Activated T-cell treated with anti-CD3 and anti-CD28 coated beads, Interleukin-2, amount 50 U/mL, for 4 hours (primary cell): ENCODE data around the gene PITPNM3. TPM values are rescaled to one million over a fixed set of nuclear protein-coding genes. Genes with fewer than 3 reads are reported as not detected.

ENCODE experiments used
- ATAC-seq, 2 donors: fragments of 200-7000 bp; cut with Tn5 transposase; one replicate each; pipeline ENCODE4 v1.10.0; 2021
- DNase-seq: peaks from one replicate; pipeline ENCODE4 v3.0.0-alpha.2; 2020
- H3K27me3 Mint-ChIP-seq: one replicate; pipeline ENCODE4 v1.8.0; 2021; ENCODE audit warnings: low read depth, mixed read lengths
- H3K36me3 Mint-ChIP-seq: one replicate; pipeline ENCODE4 v1.8.0; 2022; ENCODE audit warnings: mixed read lengths; ENCODE audit not compliant: insufficient read depth
- H3K4me1 Mint-ChIP-seq: one replicate; pipeline ENCODE4 v1.8.0; 2021; ENCODE audit warnings: low read depth, mixed read lengths
- H3K4me3 Mint-ChIP-seq: one replicate; pipeline ENCODE4 v1.8.0; 2021; ENCODE audit warnings: mild to moderate bottlenecking, moderate library complexity, mixed read lengths
- H3K9me3 Mint-ChIP-seq: one replicate; pipeline ENCODE4 v1.8.0; 2021; ENCODE audit warnings: mixed read lengths
- total RNA-seq, 3 donors: library from RNA; stranded (reverse); gene quantifications; one replicate each; pipeline ENCODE4 v1.2.1, GENCODE V29; 2021

Gene PITPNM3
- total RNA-seq, 3 donors from 2014 or later: 0.33 to 0.58 (median 0.56) TPM

DNA sequence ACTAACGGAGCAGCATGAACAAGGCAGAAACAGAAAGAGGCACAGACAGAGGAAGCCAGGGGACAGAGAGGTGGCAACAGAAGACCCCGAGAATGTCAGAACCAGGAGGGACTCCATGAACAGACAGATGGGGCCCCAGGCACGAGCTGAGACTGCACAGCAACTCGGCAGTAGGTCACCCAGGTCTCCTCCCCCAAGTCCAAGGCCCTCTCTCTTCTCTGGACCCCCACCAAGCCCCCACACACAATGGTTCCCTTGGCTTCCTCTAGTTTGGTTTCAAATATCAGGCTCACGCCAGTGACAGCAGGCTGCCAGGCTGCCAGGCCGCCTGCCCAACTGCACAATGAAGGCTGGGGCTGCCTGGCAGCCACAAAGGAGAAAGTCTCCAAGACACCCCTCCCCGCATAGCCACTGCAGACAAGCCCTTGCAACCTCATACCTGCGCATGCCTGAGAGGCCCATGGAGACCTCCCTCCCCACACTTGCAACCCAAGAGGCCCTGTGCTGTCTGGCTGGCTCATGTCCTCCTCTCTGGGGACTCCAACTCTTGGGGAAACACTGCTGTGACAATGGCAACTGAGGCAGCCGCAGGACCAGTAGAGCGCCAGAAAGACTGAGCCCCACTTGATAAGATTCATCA is 57.3 kb downstream of the PITPNM3 start:
- ATAC-seq (no peak), DNase-seq (no peak)
- H3K4me3 Mint-ChIP-seq: no peak overlapping the region
- H3K9me3 Mint-ChIP-seq: no peaks in the 10 kb centered on the region
- H3K27me3 Mint-ChIP-seq: peaks cover 4% of the 10 kb centered on the region
- H3K4me1 Mint-ChIP-seq: peaks cover 15% of the 10 kb centered on the region
- H3K36me3 Mint-ChIP-seq: no peaks in the 10 kb centered on the region

DNA sequence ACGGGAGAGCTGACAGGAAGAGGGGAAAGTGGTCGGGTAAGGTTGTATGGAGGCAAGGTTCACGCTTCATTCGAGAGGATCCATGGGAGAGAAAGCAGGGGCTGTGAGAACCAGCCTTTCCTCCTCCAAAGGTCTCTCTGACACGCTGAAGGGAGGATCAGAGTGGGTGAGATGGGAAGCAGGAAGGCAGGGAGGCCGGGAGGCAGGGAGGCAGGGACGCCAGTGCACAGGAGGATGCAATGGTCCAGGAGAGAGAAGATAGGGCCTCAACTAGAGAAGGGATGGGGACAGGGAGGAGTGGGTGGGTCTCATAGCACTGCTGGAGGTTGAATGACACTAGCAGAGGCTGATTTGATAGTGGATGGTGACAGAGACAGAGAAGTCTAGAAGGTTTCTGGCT is 58.0 kb downstream of the PITPNM3 start:
- Mint-ChIP-seq H3K36me3 (no peaks in the 10 kb centered on the region), H3K4me3 (no peak overlapping the region), H3K9me3 (no peaks in the 10 kb centered on the region), H3K4me1 (peaks cover 15% of the 10 kb centered on the region), H3K27me3 (peaks cover 4% of the 10 kb centered on the region)
- ATAC-seq (no peak), DNase-seq (no peak)

DNA sequence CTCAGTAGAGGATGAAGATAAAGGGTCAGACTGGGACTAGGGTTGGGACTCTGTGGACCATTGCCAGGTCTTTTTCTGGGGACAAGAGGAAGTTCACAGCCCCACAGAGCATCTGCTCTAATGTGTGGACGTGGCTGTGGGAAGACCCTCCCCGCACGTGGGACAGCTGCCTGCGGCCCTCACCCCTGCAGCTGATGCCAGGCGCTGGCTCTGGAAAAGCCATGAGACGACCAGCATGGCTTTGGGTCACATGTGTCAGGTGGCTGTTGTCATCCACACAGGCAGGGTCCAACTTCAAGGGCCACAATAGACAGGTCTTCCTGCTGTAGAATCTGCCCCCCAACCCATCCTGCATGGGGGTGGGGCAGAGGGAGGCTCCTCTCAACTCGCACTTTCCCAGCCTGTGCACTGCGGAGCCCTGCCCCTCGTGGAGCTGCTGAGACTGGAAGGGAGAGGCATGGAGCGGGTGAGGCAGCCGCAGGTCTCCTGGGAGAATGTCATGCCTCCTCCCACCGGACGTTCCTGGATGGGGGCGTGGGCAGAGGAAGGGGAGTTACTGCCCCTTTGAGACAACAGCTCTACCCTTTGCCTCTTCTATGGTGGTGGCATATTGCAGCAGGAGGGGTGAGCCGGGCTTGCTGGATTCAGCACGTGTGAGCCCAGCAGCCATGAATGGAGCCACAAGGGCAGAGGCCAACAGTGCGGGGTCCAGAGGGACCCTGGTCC is 58.7 kb downstream of the PITPNM3 start:
- ATAC-seq (no peak), DNase-seq (no peak)
- Mint-ChIP-seq H3K9me3 (no peaks in the 10 kb centered on the region), H3K4me3 (no peak overlapping the region), H3K4me1 (peaks cover 15% of the 10 kb centered on the region), H3K27me3 (peaks cover 4% of the 10 kb centered on the region), H3K36me3 (no peaks in the 10 kb centered on the region)

DNA sequence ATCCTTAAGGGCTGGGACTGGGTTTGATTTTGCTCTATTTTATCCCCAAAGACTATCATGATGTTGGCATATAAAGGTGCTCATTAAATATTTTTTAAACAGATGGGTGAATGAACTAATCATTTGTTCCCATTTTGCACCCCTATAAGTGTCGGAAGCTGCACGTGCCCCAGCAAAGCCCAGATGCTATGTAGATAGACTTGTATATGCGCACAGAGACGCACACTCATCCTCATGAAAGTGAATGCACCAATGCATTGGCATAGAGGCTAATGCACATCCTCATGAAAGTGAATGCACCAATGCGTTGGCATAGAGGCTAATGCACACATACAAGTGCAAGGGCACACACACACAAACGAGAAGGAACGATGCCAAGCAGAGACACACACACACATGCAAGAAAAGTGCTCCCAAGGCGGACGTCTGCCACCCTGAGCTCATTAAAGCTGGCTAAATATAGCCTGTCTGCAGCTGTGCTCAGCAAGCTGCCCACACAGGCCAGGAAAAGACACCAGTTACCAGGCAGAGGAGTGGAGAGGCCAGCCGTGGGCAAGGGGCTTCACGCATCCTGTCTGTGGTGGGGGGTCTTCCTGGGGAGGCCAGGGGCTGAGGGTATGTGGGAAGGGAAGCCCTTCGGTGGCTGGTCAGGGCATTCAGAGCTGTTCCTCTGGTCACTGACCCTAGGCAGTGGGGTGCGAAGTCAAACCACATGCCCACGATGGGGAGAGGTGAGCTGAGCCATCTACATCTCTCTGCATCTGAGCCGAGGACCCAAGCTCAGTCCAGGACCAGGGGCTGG is 59.5 kb downstream of the PITPNM3 start:
- Mint-ChIP-seq H3K9me3 (no peaks in the 10 kb centered on the region), H3K4me3 (peak overlapping the region; percentile 12), H3K27me3 (peaks cover 4% of the 10 kb centered on the region), H3K4me1 (peaks cover 15% of the 10 kb centered on the region), H3K36me3 (no peaks in the 10 kb centered on the region)
- DNase-seq (no peak), ATAC-seq (no peak)

DNA sequence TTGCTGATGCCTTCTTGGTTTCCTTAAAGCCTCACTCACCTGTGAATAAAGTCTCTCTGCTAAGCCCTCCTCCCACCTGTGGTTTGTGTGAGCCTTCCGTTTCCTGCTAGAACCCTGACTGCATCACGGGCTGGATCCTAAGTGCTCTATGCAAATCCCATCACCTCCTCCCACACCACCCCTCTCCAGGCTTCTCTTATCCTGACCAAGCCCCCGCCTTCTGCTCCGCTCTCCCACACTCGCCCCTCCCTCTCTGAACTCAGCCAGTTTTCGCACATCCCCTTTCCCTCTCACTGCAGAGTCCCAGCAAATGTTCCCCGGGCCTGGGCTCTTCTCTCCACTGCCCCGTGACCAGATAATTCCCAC is 60.3 kb downstream of the PITPNM3 start:
- peak overlapping the region; percentile 12 for H3K4me3 Mint-ChIP-seq
- peaks cover 4% of the 10 kb centered on the region for H3K27me3 Mint-ChIP-seq
- no peaks in the 10 kb centered on the region for H3K9me3 Mint-ChIP-seq
- peak; percentile 61 to 63 for ATAC-seq
- no peak for DNase-seq
- peaks cover 15% of the 10 kb centered on the region for H3K4me1 Mint-ChIP-seq
- H3K36me3 Mint-ChIP-seq: no peaks in the 10 kb centered on the region

DNA sequence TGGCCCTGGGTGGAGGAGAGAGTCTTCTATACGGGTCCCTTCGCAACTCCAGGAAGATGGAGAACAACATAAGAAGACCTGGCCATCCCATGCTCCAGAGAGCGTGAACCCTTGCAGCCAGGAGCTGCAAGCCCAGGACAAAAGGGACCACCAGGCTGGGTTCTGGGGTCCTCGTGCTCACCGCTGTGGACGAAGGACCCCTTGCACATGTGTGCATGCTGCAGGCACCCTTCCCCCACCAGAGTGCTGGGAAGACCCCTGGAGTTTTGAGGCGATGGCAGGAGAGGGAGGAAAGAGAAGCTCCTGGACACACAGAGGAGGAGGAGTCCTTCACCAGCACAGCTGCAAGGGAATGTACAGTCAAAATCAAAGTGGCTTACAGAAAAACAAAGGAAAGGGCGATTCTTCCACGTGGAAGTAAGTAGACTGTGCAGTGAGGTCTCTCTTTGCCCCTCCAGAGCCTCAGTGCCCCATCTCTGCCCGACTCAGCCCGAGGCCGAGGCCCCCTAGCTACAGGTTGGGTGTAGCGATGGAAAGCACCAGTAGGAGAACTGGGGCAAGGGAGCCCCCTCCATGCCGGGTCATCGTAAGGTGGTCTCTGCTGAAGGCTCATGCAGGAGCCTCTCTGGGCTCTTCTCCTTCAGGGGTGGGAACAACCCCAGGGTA is 60.8 kb downstream of the PITPNM3 start:
- peak in 1 of 2 donors; percentile 23 for ATAC-seq
- H3K4me3 Mint-ChIP-seq: no peak overlapping the region
- H3K4me1 Mint-ChIP-seq: peaks cover 15% of the 10 kb centered on the region
- no peak for DNase-seq
- H3K36me3 Mint-ChIP-seq: no peaks in the 10 kb centered on the region
- peaks cover 4% of the 10 kb centered on the region for H3K27me3 Mint-ChIP-seq
- H3K9me3 Mint-ChIP-seq: no peaks in the 10 kb centered on the region

DNA sequence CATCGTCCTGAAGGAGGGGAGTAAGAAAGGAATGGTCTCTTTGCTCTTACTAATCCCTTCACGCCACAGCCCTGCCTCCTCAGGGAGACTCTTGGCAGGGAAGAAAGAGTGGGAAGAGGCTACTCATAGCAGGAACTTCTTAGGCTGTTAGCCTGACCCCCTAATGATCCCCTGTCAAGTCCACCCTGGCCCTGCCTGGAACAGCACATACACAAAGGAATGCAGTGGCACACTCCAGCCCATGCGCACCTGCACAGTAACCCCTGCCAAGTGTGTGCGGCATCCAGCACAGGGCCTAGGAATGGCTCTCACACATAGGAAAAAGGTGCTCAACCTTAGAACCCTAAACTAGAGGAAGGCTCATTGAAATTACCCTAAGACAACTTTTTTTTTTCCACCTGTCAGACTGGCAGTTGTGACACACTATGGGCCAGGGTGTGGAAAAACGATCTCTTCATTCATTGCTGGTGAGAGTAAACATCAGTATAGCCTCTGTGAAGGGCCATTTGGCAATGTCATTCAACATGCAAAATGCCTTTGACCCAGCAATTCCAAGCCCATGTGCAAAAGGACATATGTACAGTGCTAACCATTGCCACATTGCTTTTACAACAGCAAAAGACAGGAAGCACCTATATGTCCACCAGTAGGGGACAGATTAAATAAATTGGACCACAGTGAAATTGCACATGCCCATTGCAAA is 62.0 kb downstream of the PITPNM3 start:
- ATAC-seq (no peak), DNase-seq (no peak)
- H3K36me3 Mint-ChIP-seq: no peaks in the 10 kb centered on the region
- H3K27me3 Mint-ChIP-seq: peaks cover 11% of the 10 kb centered on the region
- no peaks in the 10 kb centered on the region for H3K9me3 Mint-ChIP-seq
- peaks cover 15% of the 10 kb centered on the region for H3K4me1 Mint-ChIP-seq
- no peak overlapping the region for H3K4me3 Mint-ChIP-seq

DNA sequence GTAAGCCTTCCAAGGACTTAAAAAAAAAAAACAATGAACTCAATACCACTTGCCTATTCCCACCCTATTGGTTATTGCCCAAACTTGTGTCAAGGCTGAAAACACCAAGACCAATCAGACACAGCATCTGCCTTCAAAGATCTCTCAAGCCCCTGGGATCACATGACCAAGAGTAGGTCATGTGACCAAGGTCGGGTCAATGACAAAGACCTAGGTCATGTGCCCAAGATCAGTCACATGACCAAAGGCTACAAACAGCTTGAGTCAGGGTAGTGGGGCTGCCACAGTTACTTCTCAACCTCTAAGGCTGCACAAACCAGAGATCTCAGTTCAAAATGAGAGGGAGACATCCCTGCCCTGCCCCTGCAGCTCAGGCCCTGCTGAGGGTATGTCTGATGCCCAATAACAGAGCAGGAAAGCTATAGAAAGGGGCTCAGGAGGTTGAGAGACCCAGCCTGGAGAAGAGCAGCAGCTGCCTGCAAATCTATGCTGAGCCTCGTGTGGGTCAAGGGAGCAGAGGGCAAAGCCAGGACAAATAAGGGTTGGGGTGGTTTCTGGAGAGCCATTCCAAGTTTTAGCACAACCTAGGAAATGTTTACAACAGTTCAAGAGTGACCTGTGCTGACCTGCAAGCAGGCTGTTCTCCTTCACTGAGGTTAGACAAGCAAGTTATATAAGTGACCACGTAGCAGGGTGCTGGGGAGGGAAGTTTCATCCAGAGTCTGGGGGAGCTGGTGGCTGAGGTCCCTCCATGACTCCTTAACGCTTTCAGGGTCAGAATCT is 63.3 kb downstream of the PITPNM3 start:
- no peaks in the 10 kb centered on the region for H3K9me3 Mint-ChIP-seq
- DNase-seq (no peak), ATAC-seq (no peak)
- peaks cover 15% of the 10 kb centered on the region for H3K4me1 Mint-ChIP-seq
- H3K4me3 Mint-ChIP-seq: no peak overlapping the region
- peaks cover 11% of the 10 kb centered on the region for H3K27me3 Mint-ChIP-seq
- H3K36me3 Mint-ChIP-seq: no peaks in the 10 kb centered on the region

DNA sequence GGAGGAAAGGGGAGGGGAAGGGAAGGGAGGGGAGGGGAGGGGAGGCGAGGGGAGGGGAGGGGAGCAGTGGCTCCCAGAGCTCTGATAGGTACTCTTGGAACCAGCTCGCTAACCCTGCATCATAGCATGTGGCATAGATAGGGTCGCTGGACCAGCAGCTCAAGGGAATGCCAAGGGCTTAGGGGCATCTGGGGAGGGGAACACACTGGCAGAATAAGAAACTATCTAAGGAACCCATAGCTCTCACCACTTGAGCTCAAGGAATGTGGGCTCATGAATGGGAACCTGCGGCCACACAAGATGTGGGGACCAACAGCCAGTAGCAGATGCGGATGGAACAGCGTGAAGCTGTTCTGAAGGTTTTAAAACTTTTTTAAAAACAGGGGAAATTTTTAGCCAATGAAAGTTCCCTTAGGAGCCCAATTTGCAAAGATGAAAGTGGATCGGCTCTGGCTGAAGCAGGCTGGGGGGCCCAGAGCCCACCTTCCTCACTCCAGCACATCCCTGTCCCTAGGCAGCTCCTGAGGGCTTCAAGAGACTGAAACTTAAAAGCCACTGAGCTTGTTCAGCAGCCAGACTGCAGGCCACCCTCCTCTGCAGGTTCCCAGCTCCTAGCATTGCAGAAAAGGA is 65.2 kb downstream of the PITPNM3 start:
- Mint-ChIP-seq H3K27me3 (peaks cover 9% of the 10 kb centered on the region), H3K4me1 (peaks cover 10% of the 10 kb centered on the region), H3K4me3 (no peak overlapping the region), H3K9me3 (no peaks in the 10 kb centered on the region), H3K36me3 (no peaks in the 10 kb centered on the region)
- ATAC-seq (no peak), DNase-seq (no peak)

DNA sequence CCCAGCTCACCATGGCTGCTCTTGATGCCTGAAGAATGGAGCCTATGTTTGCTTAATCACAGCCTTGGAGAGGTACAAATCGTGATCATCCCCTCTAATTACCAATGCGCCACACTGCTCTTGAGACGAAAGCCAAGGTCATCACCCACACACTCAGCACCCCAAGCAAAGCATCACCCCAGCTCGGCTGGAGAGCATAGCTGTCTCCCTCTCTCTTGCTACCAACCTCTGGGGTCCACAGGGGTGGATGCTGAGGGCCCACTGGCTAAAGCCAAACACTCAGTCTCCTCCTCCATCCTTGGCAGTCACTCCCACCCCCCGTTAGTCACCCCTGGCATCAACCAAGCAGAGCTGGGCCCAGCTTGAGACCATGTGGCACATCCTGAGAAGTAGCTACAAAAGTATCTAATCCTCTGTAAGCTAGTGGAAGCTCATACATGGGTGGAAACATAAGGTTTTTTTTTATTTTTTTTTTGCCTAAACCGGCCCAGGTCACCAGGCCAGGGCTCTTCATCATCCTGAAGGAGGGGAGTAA is 67.3 kb downstream of the PITPNM3 start:
- ATAC-seq: no peak
- peaks cover 7% of the 10 kb centered on the region for H3K27me3 Mint-ChIP-seq

DNA sequence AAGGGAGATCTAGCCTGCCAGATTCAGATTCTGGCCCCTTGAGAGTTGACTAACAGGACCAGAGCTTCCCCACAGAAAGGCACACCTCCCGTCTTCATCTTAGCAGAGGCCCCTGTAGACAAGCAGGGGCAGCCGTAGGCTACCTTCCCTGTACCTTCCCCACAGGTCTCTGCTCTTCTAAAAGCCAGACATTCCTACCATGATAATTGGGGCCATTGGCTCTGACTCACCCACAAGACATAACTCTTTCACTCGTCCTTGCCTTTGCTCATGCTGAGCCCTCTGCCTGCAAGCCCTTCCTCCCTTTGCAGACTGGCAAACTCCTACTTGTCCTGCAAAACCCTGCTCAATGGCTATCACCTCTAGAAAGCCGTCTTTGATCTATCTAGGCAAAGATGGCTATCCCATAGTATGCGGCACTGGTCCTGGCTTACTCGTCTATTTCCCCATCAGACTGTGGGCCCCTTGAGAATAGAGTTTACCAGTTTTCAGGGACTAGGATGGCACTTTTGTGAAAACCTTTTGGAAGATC is 68.3 kb downstream of the PITPNM3 start:
- H3K4me1 Mint-ChIP-seq: no peaks in the 10 kb centered on the region
- DNase-seq: no peak
- H3K4me3 Mint-ChIP-seq: no peak overlapping the region
- H3K36me3 Mint-ChIP-seq: no peaks in the 10 kb centered on the region
- H3K9me3 Mint-ChIP-seq: no peaks in the 10 kb centered on the region
- ATAC-seq: no peak
- H3K27me3 Mint-ChIP-seq: peaks cover 10% of the 10 kb centered on the region

More for the DNA sequence above, 67.3 kb downstream of the PITPNM3 start:
- no peak for DNase-seq
- H3K36me3 Mint-ChIP-seq: no peaks in the 10 kb centered on the region
- H3K4me3 Mint-ChIP-seq: no peak overlapping the region
- H3K4me1 Mint-ChIP-seq: no peaks in the 10 kb centered on the region
- H3K9me3 Mint-ChIP-seq: no peaks in the 10 kb centered on the region

DNA sequence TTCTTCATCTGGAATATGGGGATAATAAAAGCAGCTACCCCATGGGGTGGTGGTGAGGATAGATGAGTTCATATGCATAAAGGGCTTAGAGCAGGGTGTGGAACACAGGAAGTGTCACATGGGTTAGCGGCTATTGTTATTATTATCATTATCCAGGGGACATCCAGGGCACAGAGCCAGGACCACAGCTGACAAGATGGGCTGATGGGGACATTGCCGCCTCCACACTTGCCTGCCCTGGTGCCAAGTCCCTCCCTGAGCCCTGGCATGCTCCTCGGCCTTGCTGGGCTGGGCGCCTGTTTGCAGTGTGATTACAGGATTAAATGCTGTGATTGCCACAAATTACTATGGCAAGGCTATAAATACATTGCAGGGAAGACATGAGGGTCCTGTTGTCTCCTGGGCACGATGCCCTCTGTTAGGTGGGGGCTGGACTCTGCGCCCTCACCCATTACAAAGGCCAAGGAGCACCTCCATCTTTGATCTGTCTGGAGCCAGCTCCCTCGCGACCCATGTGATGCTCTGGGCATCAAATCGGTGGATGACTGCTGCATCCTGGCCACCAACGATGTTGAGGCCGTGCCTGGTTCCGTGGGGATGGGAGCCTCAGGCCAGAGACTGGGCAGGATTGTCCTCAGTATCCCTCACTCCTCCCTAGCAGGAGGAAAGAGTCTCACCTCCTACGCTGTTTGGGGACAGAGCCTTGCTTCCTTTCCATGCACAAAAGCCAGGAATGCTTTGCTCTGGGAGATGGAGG is 68.9 kb downstream of the PITPNM3 start:
- H3K27me3 Mint-ChIP-seq: peaks cover 12% of the 10 kb centered on the region
- H3K9me3 Mint-ChIP-seq: no peaks in the 10 kb centered on the region
- no peaks in the 10 kb centered on the region for H3K36me3 Mint-ChIP-seq
- H3K4me1 Mint-ChIP-seq: no peaks in the 10 kb centered on the region
- DNase-seq (no peak), ATAC-seq (no peak)
- no peak overlapping the region for H3K4me3 Mint-ChIP-seq
